Liver (tissue), 9 donors: ENCODE measurements around the gene HRH3. TPM values are rescaled to one million over a fixed set of nuclear protein-coding genes. Genes with fewer than 3 reads are reported as not detected.

Experiments
- DNase-seq: peaks from one replicate; pipeline ENCODE4 v3.0.0-alpha.2; 2017; ENCODE audit warnings: low spot score
- H3K27ac ChIP-seq, 2 donors: one replicate each; pipeline ENCODE4 v1.7.0; 2013; ENCODE audit warnings: inconsistent platforms in 2 of 2, low read length in 2 of 2, control low read depth in 1 of 2, low read depth in 1 of 2, mild to moderate bottlenecking in 1 of 2
- H3K27me3 ChIP-seq, 4 donors: one replicate each; pipeline versions ENCODE4 v1.6.1 to v1.7.0; 2013; ENCODE audit warnings: low read length in 3 of 4, inconsistent platforms in 1 of 4, mild to moderate bottlenecking in 1 of 4, moderate library complexity in 1 of 4; ENCODE audit not compliant: control insufficient read depth in 4 of 4, insufficient read depth in 4 of 4
- H3K36me3 ChIP-seq, 4 donors: one replicate each; pipeline versions ENCODE4 v1.6.1 to v1.7.0; 2013; ENCODE audit warnings: low read length in 3 of 4, mild to moderate bottlenecking in 3 of 4, low read depth in 1 of 4, moderate library complexity in 1 of 4; ENCODE audit not compliant: control insufficient read depth in 4 of 4, insufficient read depth in 3 of 4
- H3K4me1 ChIP-seq, 4 donors: one replicate each; pipeline versions ENCODE4 v1.6.1 to v1.7.0; 2013; ENCODE audit warnings: low read length in 3 of 4, mild to moderate bottlenecking in 3 of 4, moderate library complexity in 1 of 4; ENCODE audit not compliant: control insufficient read depth in 4 of 4, insufficient read depth in 4 of 4
- H3K4me3 ChIP-seq, 3 donors: one replicate each; pipeline versions ENCODE4 v1.6.1 to v1.7.0; 2013; ENCODE audit warnings: low read length in 3 of 3, control low read depth in 1 of 3, low read depth in 1 of 3, mild to moderate bottlenecking in 1 of 3
- H3K9ac ChIP-seq, 2 donors: one replicate each; pipeline ENCODE4 v1.7.0; 2013; ENCODE audit warnings: low read length in 2 of 2, mild to moderate bottlenecking in 2 of 2, moderate library complexity in 2 of 2, control low read depth in 1 of 2, low read depth in 1 of 2
- H3K9me3 ChIP-seq, 4 donors: one replicate each; pipeline versions ENCODE4 v1.6.1 to v1.7.0; 2013; ENCODE audit warnings: low read length in 3 of 4; ENCODE audit not compliant: control insufficient read depth in 4 of 4
- EGR1 ChIP-seq, 2 donors: IDR thresholded peaks; 2 replicates each; pipeline ENCODE4 v1.6.1; 2016 to 2018; ENCODE audit warnings: antibody characterized with exemption in 2 of 2, low read depth in 2 of 2
- FOXA1 ChIP-seq: IDR thresholded peaks from 2 replicates; pipeline ENCODE4 v1.6.1; 2016; ENCODE audit warnings: antibody characterized with exemption
- FOXA2 ChIP-seq: IDR thresholded peaks from 2 replicates; pipeline ENCODE4 v1.6.1; 2016; ENCODE audit warnings: antibody characterized with exemption
- GABPA ChIP-seq, 2 donors: IDR thresholded peaks in 1 of 2; conservative IDR thresholded peaks in 1 of 2; 2 replicates each; pipeline ENCODE4 v1.6.1; 2016; ENCODE audit warnings: antibody characterized with exemption in 2 of 2, mild to moderate bottlenecking in 1 of 2, moderate library complexity in 1 of 2
- HNF4A ChIP-seq, 2 donors: conservative IDR thresholded peaks; 2 replicates each; pipeline ENCODE4 v1.6.1; 2016; ENCODE audit warnings: antibody characterized with exemption in 2 of 2, mild to moderate bottlenecking in 2 of 2
- HNF4G ChIP-seq: IDR thresholded peaks from 2 replicates; pipeline ENCODE4 v1.6.1; 2016; ENCODE audit warnings: antibody characterized with exemption
- JUND ChIP-seq, 2 donors: IDR thresholded peaks; 2 replicates each; pipeline ENCODE4 v1.6.1; 2016; ENCODE audit warnings: antibody characterized with exemption in 2 of 2
- NR2F2 ChIP-seq: IDR thresholded peaks from 2 replicates; pipeline ENCODE4 v1.6.1; 2016; ENCODE audit warnings: antibody characterized with exemption
- RAD21 ChIP-seq, 2 donors: IDR thresholded peaks; 2 replicates each; pipeline ENCODE4 v1.6.1; 2016; ENCODE audit warnings: antibody characterized with exemption in 2 of 2, mild to moderate bottlenecking in 2 of 2
- RXRA ChIP-seq, 2 donors: IDR thresholded peaks; 2 replicates each; pipeline ENCODE4 v1.6.1; 2017 to 2018; ENCODE audit warnings: antibody characterized with exemption in 2 of 2, mild to moderate bottlenecking in 1 of 2
- SP1 ChIP-seq: IDR thresholded peaks from 2 replicates; pipeline ENCODE4 v1.6.1; 2018; ENCODE audit warnings: antibody characterized with exemption, mild to moderate bottlenecking
- TAF1 ChIP-seq: conservative IDR thresholded peaks from 2 replicates; pipeline ENCODE4 v1.6.1; 2016; ENCODE audit warnings: antibody characterized with exemption, mild to moderate bottlenecking
- WGBS: extraction: QIAGEN DNeasy Blood & Tissue Kit; methylation state at CpG from one replicate; pipeline ENCODE4 v1.1.7; 2013; 5-methylcytosine and 5-hydroxymethylcytosine counted together
- polyA plus RNA-seq, 2 donors: library from polyadenylated mRNA; stranded (reverse) in 1 of 2; unstranded in 1 of 2; fragments of 200-250 nt in 1 of 2; fragments of >200 nt in 1 of 2; fragmentation: Nextera tagmentation in 1 of 2; extraction: Ambion mirVana in 1 of 2; gene quantifications; one replicate each; pipeline versions ENCODE4 v1.2.1 to v1.2.3, GENCODE V29; 2013 to 2015
- total RNA-seq, 2 donors: library from RNA; depleted of rRNA; stranded (reverse); fragments of >200 nt; gene quantifications; one replicate each; pipeline ENCODE4 v1.2.3, GENCODE V29; 2014
- TF ChIP-seq, protein P1 (sequence below): IDR thresholded peaks from 2 replicates; pipeline ENCODE4 v1.6.1; 2016; ENCODE audit warnings: antibody characterized with exemption
- TF ChIP-seq, protein P2 (sequence below): fragments of 150-350 bp; IDR thresholded peaks from 2 replicates; pipeline ENCODE4 v1.5.1; 2017; ENCODE audit warnings: improper control_type of control experiment, low read depth, low read length; ENCODE audit not compliant: missing input control
- TF ChIP-seq, protein P3 (sequence below): IDR thresholded peaks from 2 replicates; pipeline ENCODE4 v1.6.1; 2016; ENCODE audit warnings: antibody characterized with exemption, mild to moderate bottlenecking
- TF ChIP-seq, protein P4 (sequence below): IDR thresholded peaks from 2 replicates; pipeline ENCODE4 v1.6.1; 2016; ENCODE audit warnings: antibody characterized with exemption
- donor health status: healthy.
- donor health status: healthy.
- donor health status: healthy.
- donor health status: healthy.
- donor health status: healthy.

Gene HRH3
- total and polyA plus RNA-seq, 4 donors = not detected

DNA sequence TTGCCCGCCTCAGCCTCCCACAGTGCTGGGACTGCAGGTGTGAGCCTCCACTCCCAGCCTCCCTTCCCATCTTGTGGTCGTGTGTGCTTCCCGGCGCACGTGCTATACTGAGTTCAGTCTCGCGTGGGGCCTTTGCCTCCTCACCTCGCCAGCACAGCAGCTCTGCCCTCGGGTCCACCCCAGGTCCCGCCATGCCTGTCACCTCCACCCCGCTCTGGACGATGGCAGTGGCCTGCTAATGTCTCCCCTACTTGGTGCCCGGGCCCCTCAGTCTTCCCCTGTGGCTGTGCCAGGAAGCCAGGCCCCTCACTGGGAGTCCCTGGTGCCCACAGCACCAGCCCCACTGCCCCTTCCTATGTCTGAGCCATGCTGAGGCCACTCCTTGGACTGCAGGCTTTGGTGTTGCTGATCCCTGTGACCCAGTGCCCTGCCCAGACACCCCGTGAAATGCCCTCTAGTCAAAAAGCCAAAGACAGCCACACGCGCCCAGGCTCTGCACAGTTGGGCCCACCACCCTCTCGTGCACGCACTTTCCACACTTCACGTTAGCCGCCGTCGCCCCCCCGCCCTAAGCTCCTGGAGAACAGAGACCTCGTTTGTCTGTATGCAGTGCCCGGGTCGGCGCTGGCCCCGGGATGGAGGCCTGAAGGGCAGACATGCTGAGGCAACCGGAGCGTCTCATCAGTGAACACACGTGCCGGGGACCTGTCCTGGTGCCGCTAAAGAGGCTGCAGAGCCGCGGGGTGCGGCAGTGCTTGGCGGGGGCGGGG, 14.3 kb downstream of the HRH3 start:
- no peak for DNase-seq
- Histone ChIP-seq H3K9ac (no peak overlapping the region), H3K27me3 (no peaks in the 10 kb centered on the region), H3K36me3 (peaks cover 1 to 22% (median 7%) of the 10 kb centered on the region in 4 donors), H3K9me3 (no peaks in the 10 kb centered on the region), H3K27ac (no peak overlapping the region), H3K4me1 (no peaks in the 10 kb centered on the region), H3K4me3 (no peak overlapping the region)
- 92% methylated on average over 38 of the region's 38 CpGs for WGBS
- no peak for TF ChIP-seq HNF4G

DNA sequence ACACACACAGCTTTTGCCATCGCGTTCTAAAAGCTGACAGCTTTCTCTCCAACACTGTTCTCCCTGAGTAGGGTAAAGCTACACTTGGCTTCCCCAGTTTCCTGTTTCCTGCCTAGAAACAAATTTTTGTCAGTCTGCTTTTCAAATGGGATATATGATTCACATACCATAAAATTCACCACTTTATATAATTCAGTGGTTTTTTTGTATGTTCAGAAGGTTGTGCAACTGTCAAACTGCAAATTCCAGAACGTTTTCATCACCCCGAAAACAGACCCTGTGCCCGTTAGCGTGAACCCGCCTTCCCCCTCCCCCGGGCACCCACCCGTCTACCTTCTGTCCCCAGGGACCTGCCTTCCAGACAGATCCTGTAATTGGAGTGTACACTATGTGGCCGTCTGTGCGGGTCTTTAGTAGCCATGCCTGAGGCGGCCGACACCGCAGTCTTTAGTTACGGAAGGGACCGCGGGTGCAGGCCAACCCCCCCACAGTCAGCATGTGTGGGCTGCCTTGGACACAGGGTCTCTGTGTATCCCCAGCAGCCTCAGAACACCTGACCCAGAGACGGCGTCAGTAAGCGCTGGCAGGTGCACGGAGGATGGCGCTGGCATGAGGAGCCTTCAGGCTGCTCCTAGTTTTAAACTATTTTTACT, 16.6 kb downstream of the HRH3 start:
- Histone ChIP-seq H3K9me3 (no peaks in the 10 kb centered on the region), H3K4me3 (no peak overlapping the region), H3K27ac (no peak overlapping the region), H3K4me1 (no peaks in the 10 kb centered on the region), H3K36me3 (peaks cover 11 to 39% (median 21%) of the 10 kb centered on the region in 4 donors), H3K27me3 (no peaks in the 10 kb centered on the region), H3K9ac (no peak overlapping the region)
- TF ChIP-seq SP1 = no peak
- TF ChIP-seq, protein P1, sequence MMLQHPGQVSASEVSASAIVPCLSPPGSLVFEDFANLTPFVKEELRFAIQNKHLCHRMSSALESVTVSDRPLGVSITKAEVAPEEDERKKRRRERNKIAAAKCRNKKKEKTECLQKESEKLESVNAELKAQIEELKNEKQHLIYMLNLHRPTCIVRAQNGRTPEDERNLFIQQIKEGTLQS = no peak
- TF ChIP-seq NR2F2 = no peak
- no peak for TF ChIP-seq HNF4A (conservative IDR thresholded peaks at IDR 0.05)
- TF ChIP-seq, protein P2, sequence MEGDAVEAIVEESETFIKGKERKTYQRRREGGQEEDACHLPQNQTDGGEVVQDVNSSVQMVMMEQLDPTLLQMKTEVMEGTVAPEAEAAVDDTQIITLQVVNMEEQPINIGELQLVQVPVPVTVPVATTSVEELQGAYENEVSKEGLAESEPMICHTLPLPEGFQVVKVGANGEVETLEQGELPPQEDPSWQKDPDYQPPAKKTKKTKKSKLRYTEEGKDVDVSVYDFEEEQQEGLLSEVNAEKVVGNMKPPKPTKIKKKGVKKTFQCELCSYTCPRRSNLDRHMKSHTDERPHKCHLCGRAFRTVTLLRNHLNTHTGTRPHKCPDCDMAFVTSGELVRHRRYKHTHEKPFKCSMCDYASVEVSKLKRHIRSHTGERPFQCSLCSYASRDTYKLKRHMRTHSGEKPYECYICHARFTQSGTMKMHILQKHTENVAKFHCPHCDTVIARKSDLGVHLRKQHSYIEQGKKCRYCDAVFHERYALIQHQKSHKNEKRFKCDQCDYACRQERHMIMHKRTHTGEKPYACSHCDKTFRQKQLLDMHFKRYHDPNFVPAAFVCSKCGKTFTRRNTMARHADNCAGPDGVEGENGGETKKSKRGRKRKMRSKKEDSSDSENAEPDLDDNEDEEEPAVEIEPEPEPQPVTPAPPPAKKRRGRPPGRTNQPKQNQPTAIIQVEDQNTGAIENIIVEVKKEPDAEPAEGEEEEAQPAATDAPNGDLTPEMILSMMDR = no peak
- TF ChIP-seq FOXA1 = no peak
- TF ChIP-seq GABPA (IDR thresholded peaks at IDR 0.05 in 1 of 2, conservative IDR thresholded peaks at IDR 0.05 in 1 of 2) = no peak
- no peak for TF ChIP-seq JUND (IDR thresholded peaks at IDR 0.05)
- TF ChIP-seq TAF1 = no peak
- no peak for TF ChIP-seq FOXA2
- no peak for TF ChIP-seq RAD21 (IDR thresholded peaks at IDR 0.05)
- no peak for TF ChIP-seq RXRA (IDR thresholded peaks at IDR 0.05)
- TF ChIP-seq EGR1 (IDR thresholded peaks at IDR 0.05; ENCODE audit: low read depth in 2 of 2) = no peak
- no peak for TF ChIP-seq HNF4G
- WGBS = 90% methylated on average over 22 of the region's 22 CpGs
- DNase-seq = no peak

DNA sequence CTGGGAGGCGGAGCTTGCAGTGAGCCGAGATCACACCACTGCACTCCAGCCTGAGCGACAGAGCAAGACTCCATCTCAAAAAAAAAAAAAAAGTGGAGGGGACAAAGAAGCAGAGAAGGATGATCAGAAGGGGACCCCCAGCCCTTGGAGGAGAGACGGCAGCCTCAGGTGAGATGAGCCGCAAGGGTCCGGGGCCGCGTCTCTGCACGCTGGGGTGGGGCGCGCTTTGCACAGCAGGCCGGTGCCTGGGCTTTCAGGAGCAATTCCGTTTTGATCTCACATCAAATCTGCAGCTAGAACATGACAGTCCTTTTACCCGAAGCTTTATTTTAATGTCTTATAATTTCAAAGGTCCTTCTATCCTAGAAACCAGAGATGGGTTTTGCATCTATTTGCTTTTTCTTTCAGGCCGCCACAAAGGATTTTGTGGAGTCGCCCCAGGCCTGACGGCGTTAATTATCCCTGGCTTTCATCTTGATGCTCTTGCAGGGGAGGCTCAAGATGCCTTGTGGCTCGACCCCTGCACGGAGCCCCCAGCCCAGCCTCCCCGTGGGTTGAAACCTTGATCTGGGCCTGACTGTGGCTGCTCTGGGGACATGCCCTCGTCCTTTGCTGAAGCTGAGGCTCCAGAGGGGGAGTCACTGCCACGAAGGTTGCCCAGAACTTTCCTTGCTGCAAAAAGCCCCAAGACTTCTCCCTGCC, 17.3 kb downstream of the HRH3 start:
- Histone ChIP-seq H3K36me3 (peaks cover 17 to 46% (median 26%) of the 10 kb centered on the region in 4 donors), H3K27ac (no peak overlapping the region), H3K9me3 (no peaks in the 10 kb centered on the region), H3K4me3 (no peak overlapping the region), H3K4me1 (no peaks in the 10 kb centered on the region), H3K27me3 (no peaks in the 10 kb centered on the region), H3K9ac (no peak overlapping the region)
- DNase-seq = no peak
- TF ChIP-seq RXRA (IDR thresholded peaks at IDR 0.05) (no peak), JUND (IDR thresholded peaks at IDR 0.05) (no peak), FOXA1 (no peak), SP1 (no peak), TAF1 (no peak), NR2F2 (no peak), HNF4G (no peak)
- TF ChIP-seq, protein P3, sequence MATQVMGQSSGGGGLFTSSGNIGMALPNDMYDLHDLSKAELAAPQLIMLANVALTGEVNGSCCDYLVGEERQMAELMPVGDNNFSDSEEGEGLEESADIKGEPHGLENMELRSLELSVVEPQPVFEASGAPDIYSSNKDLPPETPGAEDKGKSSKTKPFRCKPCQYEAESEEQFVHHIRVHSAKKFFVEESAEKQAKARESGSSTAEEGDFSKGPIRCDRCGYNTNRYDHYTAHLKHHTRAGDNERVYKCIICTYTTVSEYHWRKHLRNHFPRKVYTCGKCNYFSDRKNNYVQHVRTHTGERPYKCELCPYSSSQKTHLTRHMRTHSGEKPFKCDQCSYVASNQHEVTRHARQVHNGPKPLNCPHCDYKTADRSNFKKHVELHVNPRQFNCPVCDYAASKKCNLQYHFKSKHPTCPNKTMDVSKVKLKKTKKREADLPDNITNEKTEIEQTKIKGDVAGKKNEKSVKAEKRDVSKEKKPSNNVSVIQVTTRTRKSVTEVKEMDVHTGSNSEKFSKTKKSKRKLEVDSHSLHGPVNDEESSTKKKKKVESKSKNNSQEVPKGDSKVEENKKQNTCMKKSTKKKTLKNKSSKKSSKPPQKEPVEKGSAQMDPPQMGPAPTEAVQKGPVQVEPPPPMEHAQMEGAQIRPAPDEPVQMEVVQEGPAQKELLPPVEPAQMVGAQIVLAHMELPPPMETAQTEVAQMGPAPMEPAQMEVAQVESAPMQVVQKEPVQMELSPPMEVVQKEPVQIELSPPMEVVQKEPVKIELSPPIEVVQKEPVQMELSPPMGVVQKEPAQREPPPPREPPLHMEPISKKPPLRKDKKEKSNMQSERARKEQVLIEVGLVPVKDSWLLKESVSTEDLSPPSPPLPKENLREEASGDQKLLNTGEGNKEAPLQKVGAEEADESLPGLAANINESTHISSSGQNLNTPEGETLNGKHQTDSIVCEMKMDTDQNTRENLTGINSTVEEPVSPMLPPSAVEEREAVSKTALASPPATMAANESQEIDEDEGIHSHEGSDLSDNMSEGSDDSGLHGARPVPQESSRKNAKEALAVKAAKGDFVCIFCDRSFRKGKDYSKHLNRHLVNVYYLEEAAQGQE = no peak
- TF ChIP-seq, protein P4, sequence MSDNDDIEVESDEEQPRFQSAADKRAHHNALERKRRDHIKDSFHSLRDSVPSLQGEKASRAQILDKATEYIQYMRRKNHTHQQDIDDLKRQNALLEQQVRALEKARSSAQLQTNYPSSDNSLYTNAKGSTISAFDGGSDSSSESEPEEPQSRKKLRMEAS = no peak
- 93% methylated on average over 23 of the region's 23 CpGs for WGBS
